ENCODE measurements around the gene CD82. TPM values are rescaled to one million over a fixed set of nuclear protein-coding genes. Genes with fewer than 3 reads are reported as not detected.

Gene CD82
- total RNA-seq, 1 donor from 2014 or later = 4.4 TPM

DNA sequence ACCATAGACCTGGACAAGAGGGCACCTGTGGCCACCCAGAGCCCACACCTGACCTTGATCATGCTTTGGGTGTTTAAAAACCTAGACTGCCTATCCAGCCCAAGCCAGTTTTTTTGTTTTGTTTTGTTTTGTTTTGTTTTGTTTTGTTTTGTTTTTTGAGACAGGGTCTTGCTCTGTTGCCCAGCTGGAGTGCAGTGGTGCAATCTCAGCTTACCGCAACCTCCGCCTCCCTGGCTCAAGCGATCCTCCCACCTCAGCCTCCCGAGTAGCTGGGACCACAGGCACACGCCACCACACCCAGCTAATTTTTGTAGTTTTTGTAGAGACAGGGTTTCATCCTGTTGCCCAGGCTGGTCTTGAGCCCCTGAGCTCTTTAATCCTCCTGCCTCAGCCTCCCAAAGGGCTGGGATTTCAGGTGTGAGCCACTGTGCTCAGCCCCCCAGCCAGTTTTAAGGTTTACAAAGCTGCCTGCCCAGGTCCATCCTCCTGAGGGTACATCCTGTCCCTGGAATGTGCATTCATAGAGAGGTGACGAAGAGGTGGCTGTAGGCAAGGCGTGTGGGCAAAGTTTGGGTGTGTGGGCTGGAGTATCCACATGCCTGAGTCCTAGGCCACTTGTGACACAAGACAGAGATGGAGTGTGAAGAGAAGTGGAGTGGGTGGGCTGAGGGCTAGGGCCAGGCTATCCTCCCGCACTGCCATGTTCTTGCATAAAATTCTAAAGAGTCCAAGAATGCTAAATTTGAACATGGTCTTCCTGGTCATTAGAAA is 3.3 kb upstream of the CD82 start:
- H3K4me1 Mint-ChIP-seq (ENCODE audit: low read depth, unreplicated experiment) = peaks cover 11% of the 10 kb centered on the region
- no peak overlapping the region for H3K27ac Mint-ChIP-seq (ENCODE audit: unreplicated experiment)

DNA sequence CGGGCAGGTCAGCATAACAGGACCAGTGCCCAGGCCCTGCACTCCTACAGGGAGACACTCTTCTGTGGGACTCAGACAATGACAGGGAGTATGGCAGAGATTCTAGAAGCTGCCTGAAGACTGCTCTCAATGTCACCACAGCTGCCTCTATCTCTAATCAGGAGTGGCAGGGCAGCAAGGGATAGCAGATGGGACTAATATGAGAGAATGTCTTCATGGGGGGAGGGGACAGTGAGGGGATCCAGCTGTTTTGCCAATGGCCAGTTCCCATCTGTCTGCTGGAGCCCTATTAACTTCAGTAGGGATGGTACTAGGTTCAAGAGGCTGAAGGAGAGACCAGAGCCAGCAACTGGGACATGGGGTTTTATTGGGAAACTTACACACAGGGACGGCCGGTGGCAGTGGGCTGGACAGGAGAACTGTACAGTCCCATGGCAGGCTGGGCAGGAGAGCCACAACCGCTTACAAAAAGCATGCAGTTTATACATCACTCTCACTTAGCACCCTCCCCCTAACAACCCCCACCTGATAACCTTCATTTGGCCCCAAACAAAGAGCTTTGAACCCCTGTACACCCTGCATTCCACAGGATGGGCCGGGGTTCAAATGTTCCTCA is 2.5 kb upstream of the CD82 start:
- Mint-ChIP-seq H3K27ac (ENCODE audit: unreplicated experiment) (peak overlapping the region; percentile 48), H3K4me1 (ENCODE audit: low read depth, unreplicated experiment) (peaks cover 12% of the 10 kb centered on the region), H3K4me3 (ENCODE audit: unreplicated experiment) (no peak overlapping the region)

More for the DNA sequence above, 3.3 kb upstream of the CD82 start:
- Mint-ChIP-seq H3K9me3 (ENCODE audit: unreplicated experiment) (peaks cover 7% of the 10 kb centered on the region), H3K4me3 (ENCODE audit: unreplicated experiment) (no peak overlapping the region), H3K36me3 (ENCODE audit: unreplicated experiment) (no peaks in the 10 kb centered on the region), H3K27me3 (ENCODE audit: unreplicated experiment) (no peaks in the 10 kb centered on the region)
- no peak for DNase-seq
- TF ChIP-seq, protein P1, sequence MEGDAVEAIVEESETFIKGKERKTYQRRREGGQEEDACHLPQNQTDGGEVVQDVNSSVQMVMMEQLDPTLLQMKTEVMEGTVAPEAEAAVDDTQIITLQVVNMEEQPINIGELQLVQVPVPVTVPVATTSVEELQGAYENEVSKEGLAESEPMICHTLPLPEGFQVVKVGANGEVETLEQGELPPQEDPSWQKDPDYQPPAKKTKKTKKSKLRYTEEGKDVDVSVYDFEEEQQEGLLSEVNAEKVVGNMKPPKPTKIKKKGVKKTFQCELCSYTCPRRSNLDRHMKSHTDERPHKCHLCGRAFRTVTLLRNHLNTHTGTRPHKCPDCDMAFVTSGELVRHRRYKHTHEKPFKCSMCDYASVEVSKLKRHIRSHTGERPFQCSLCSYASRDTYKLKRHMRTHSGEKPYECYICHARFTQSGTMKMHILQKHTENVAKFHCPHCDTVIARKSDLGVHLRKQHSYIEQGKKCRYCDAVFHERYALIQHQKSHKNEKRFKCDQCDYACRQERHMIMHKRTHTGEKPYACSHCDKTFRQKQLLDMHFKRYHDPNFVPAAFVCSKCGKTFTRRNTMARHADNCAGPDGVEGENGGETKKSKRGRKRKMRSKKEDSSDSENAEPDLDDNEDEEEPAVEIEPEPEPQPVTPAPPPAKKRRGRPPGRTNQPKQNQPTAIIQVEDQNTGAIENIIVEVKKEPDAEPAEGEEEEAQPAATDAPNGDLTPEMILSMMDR (IDR thresholded peaks at IDR 0.05; ENCODE audit: partially characterized antibody, unreplicated experiment) = no peak

DNA sequence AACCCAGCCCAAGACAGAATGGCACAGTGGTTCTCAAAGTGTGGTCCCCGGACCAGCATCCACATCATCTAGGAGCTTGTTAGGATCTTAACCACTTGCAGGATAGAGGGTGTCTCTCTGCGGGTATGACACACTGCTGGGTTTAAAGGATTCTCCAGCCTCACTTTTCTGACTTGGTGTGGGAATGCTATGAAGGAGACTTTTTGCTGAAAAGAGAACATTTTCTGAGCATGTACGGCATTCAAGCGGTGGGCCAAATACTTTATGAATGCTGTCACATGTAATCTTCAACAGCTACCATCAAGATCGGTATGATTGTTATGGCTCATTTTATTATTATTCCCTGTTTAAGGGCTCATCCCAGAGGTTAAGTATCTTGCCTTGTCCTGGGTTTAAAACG is 1.8 kb upstream of the CD82 start:
- peaks cover 5% of the 10 kb centered on the region for H3K27me3 Mint-ChIP-seq (ENCODE audit: unreplicated experiment)
- H3K4me3 Mint-ChIP-seq (ENCODE audit: unreplicated experiment) = no peak overlapping the region
- H3K27ac Mint-ChIP-seq (ENCODE audit: unreplicated experiment) = no peak overlapping the region
- H3K36me3 Mint-ChIP-seq (ENCODE audit: unreplicated experiment) = no peaks in the 10 kb centered on the region
- DNase-seq = no peak
- TF ChIP-seq, protein P1 (IDR thresholded peaks at IDR 0.05; ENCODE audit: partially characterized antibody, unreplicated experiment) = no peak
- H3K9me3 Mint-ChIP-seq (ENCODE audit: unreplicated experiment) = peaks cover 7% of the 10 kb centered on the region
- H3K4me1 Mint-ChIP-seq (ENCODE audit: low read depth, unreplicated experiment) = peaks cover 14% of the 10 kb centered on the region

More for the DNA sequence above, 2.5 kb upstream of the CD82 start:
- peaks cover 4% of the 10 kb centered on the region for H3K27me3 Mint-ChIP-seq (ENCODE audit: unreplicated experiment)
- no peak for DNase-seq
- H3K36me3 Mint-ChIP-seq (ENCODE audit: unreplicated experiment) = no peaks in the 10 kb centered on the region
- peaks cover 7% of the 10 kb centered on the region for H3K9me3 Mint-ChIP-seq (ENCODE audit: unreplicated experiment)
- TF ChIP-seq, protein P1 (IDR thresholded peaks at IDR 0.05; ENCODE audit: partially characterized antibody, unreplicated experiment) = no peak

DNA sequence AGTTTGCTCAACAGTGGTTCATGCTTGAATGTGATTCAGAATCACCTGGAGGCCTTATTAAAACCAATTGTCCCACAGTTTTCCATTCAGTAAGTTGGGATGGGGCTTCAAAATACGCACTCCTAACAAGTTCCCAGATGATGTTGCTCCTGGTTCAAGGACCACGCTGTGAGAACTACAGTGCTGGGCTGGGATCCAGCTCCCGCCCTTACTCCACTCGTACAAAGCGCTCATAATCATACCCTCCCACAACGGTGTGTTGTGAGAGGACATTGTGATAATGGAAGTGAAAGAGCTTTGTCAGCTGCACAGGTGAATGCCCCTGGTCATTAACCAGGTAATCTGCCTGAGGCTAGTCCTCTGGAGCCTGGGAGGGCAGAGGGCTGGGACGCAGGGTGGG is 1.3 kb upstream of the CD82 start:
- no peak overlapping the region for H3K27ac Mint-ChIP-seq (ENCODE audit: unreplicated experiment)
- H3K4me3 Mint-ChIP-seq (ENCODE audit: unreplicated experiment) = no peak overlapping the region

More for the DNA sequence above, 1.3 kb upstream of the CD82 start:
- peaks cover 5% of the 10 kb centered on the region for H3K27me3 Mint-ChIP-seq (ENCODE audit: unreplicated experiment)
- H3K36me3 Mint-ChIP-seq (ENCODE audit: unreplicated experiment) = no peaks in the 10 kb centered on the region
- H3K9me3 Mint-ChIP-seq (ENCODE audit: unreplicated experiment) = peaks cover 7% of the 10 kb centered on the region
- peaks cover 12% of the 10 kb centered on the region for H3K4me1 Mint-ChIP-seq (ENCODE audit: low read depth, unreplicated experiment)
- TF ChIP-seq, protein P1 (IDR thresholded peaks at IDR 0.05; ENCODE audit: partially characterized antibody, unreplicated experiment) = no peak
- DNase-seq = no peak

Data from glutamatergic neuron (in vitro differentiated cells).